OCI-LY3 (cell line): ENCODE results near the gene ESYT2.
"Not testable (repeated sequence)": the region's sequence is repeated elsewhere in the genome, so short reads cannot be mapped to it uniquely, and the experiment has no call there.

ENCODE experiments used
- H2AFZ ChIP-seq: fragments of 200-600, 300-600 bp; shearing (Covaris generic); 2 replicates; pipeline ENCODE4 v1.6.0; 2014; ENCODE audit warnings: antibody characterized with exemption, low read depth, low read length
- H3K27ac ChIP-seq: fragments of 200-600, 300-600 bp; sonication (generic); 2 replicates; pipeline ENCODE4 v1.5.1; 2014; ENCODE audit warnings: mild to moderate bottlenecking, low read length, moderate library complexity, mixed read lengths
- H3K27me3 ChIP-seq: fragments of 200-600, 300-600 bp; sonication (generic); 2 replicates; pipeline ENCODE4 v1.6.1; 2014; ENCODE audit warnings: low read depth, low read length, mixed read lengths
- H3K36me3 ChIP-seq: fragments of 200-600, 300-600 bp; sonication (generic); replicated peaks from 2 replicates; pipeline ENCODE3; 2014; ENCODE audit warnings: low read depth, low read length, mixed read lengths
- H3K4me1 ChIP-seq: fragments of 300-600, 200-600 bp; sonication (generic); 2 replicates; pipeline ENCODE4 v1.6.1; 2014; ENCODE audit warnings: low read length, mixed read lengths
- H3K4me2 ChIP-seq: fragments of 200-600, 300-600 bp; sonication (generic); 2 replicates; pipeline ENCODE4 v1.6.1; 2014; ENCODE audit warnings: low read length, mixed read lengths
- H3K4me3 ChIP-seq: fragments of 300-600, 200-600 bp; sonication (generic); 2 replicates; pipeline ENCODE4 v1.5.1; 2014; ENCODE audit warnings: antibody characterized with exemption, mild to moderate bottlenecking, low read length, moderate library complexity
- H3K79me2 ChIP-seq: fragments of 300-600, 200-600 bp; shearing (Covaris generic); 2 replicates; pipeline ENCODE4 v1.6.1; 2014; ENCODE audit warnings: mild to moderate bottlenecking, low read length, mixed read lengths
- H3K9ac ChIP-seq: fragments of 300-600, 200-600 bp; shearing (Covaris generic); 2 replicates; pipeline ENCODE4 v1.6.0; 2014; ENCODE audit warnings: mild to moderate bottlenecking, low read length, moderate library complexity
- H3K9me3 ChIP-seq: fragments of 200-600, 300-600 bp; shearing (Covaris generic); 2 replicates; pipeline ENCODE4 v1.6.1; 2014; ENCODE audit warnings: low read length, mixed read lengths; ENCODE audit not compliant: insufficient read depth
- H4K20me1 ChIP-seq: fragments of 200-600, 300-600 bp; sonication (generic); 2 replicates; pipeline ENCODE4 v1.6.1; 2016; ENCODE audit warnings: low read length, mixed read lengths; ENCODE audit not compliant: insufficient read depth
- EZH2phosphoT487 ChIP-seq: fragments of 200-600 bp; shearing (Covaris generic); IDR thresholded peaks from 2 replicates; pipeline ENCODE4 v1.6.1; 2018; ENCODE audit warnings: antibody characterized with exemption, mixed run types, low read depth
- TF ChIP-seq, protein P1 (sequence below): fragments of 200-600, 300-600 bp; sonication (generic); IDR thresholded peaks from 2 replicates; pipeline ENCODE4 v1.5.1; 2014; ENCODE audit warnings: antibody characterized with exemption, low read length, low read depth

ESYT2 gene

GRCh38 chr7:158842486-158842885 lies 13.2 kb upstream of the ESYT2 start:
- Histone ChIP-seq H3K4me2 (no peak overlapping the region), H3K4me1 (peaks cover 8% of the 10 kb centered on the region), H4K20me1 (no peaks in the 10 kb centered on the region), H3K4me3 (no peak overlapping the region), H3K27me3 (peaks cover 3% of the 10 kb centered on the region; the same call in 1 of the 2 replicates), H3K79me2 (no peaks in the 10 kb centered on the region), H3K9ac (no peak overlapping the region), H3K36me3 (no peaks in the 10 kb centered on the region), H2AFZ (no peak overlapping the region), H3K9me3 (0 out of 2 replicates have a peak, but pooled peaks cover 4% of the 10 kb centered on the region), H3K27ac (no peak overlapping the region)
- TF ChIP-seq EZH2phosphoT487, result no peak
- TF ChIP-seq, protein P1, sequence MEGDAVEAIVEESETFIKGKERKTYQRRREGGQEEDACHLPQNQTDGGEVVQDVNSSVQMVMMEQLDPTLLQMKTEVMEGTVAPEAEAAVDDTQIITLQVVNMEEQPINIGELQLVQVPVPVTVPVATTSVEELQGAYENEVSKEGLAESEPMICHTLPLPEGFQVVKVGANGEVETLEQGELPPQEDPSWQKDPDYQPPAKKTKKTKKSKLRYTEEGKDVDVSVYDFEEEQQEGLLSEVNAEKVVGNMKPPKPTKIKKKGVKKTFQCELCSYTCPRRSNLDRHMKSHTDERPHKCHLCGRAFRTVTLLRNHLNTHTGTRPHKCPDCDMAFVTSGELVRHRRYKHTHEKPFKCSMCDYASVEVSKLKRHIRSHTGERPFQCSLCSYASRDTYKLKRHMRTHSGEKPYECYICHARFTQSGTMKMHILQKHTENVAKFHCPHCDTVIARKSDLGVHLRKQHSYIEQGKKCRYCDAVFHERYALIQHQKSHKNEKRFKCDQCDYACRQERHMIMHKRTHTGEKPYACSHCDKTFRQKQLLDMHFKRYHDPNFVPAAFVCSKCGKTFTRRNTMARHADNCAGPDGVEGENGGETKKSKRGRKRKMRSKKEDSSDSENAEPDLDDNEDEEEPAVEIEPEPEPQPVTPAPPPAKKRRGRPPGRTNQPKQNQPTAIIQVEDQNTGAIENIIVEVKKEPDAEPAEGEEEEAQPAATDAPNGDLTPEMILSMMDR, result no peak

DNA sequence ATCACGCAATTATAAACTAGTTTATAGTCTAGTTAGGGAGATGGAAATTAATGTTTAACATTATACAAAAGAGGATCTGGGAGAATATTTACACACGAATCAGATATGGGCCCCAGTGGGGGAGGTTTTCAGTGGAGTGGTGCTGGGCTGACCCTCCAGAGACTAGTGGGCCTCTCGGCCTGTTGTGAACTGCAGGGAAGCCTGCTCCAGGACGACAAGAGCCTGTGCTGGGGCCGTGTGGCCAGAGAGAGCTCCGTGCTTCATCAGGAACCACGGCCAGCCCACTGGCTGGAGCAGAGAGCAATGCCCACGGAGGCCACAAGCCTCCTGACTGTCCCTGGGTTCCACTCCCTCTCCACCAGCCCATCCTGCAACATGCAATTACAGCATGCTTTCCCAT lies 11.3 kb upstream of the ESYT2 start:
- H3K4me2 ChIP-seq, result no peak overlapping the region
- H3K27me3 ChIP-seq, result peaks cover 3% of the 10 kb centered on the region; the same call in 1 of the 2 replicates
- H2AFZ ChIP-seq, result no peak overlapping the region
- H3K27ac ChIP-seq, result no peak overlapping the region
- H4K20me1 ChIP-seq, result no peaks in the 10 kb centered on the region
- peaks cover 8% of the 10 kb centered on the region for H3K4me1 ChIP-seq
- no peak overlapping the region for H3K9ac ChIP-seq
- H3K9me3 ChIP-seq, result no peaks in the 10 kb centered on the region
- no peak overlapping the region for H3K4me3 ChIP-seq
- H3K36me3 ChIP-seq, result no peaks in the 10 kb centered on the region
- no peaks in the 10 kb centered on the region for H3K79me2 ChIP-seq
- TF ChIP-seq, protein P1, result no peak

- not testable (repeated sequence) for H3K4me2 ChIP-seq, H4K20me1 ChIP-seq, H3K36me3 ChIP-seq, H3K79me2 ChIP-seq, H3K4me3 ChIP-seq, H2AFZ ChIP-seq, H3K9ac ChIP-seq, H3K9me3 ChIP-seq, H3K27me3 ChIP-seq, H3K27ac ChIP-seq
- peaks cover 18% of the 10 kb centered on the region for H3K4me1 ChIP-seq
Observed at GRCh38 chr7:158839177-158839576, 9.9 kb upstream of the ESYT2 start.

DNA sequence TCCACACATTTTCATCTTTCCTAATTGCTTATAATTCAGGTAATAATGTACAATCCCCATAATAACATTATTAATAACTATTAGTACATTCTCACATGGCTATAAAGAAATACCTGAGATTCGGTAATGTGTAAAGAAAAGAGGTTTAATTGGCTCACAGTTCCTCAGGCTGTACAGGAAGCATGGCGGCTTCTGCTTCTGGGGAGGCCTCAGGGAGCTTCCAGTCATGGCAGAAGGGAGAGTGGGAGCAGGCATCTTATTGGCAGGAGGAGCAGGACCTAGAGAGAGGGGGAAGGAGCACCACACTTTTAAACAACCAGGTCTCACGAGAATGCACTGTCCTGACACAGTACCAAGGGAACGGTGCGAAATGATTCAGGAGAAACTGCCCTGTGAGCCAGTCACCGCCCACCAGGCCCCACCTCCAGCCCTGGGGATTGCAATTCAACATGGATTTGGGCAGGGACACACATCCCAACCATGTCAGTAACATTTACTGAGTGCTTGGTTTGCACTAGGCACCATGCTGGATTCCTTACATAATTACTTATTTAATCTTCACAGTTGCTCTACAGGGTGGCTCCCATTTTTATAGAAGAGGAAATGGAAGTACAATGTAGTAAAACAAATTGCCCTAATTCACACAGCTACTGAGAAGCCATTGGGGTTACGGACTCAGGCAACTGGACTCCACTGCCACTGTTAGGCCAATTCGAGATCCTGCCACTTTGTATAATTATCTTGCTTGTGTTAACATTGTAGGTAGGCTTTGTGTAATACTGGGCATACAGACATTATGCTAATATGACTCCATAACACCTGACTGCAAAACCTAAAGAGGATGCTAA lies 8.7 kb upstream of the ESYT2 start:
- Histone ChIP-seq H3K9ac (no peak overlapping the region), H3K79me2 (no peaks in the 10 kb centered on the region), H3K9me3 (no peaks in the 10 kb centered on the region), H3K27me3 (peaks cover 3% of the 10 kb centered on the region; the same call in 1 of the 2 replicates), H3K36me3 (no peaks in the 10 kb centered on the region), H3K4me1 (peaks cover 18% of the 10 kb centered on the region), H2AFZ (no peak overlapping the region), H4K20me1 (no peaks in the 10 kb centered on the region), H3K4me2 (no peak overlapping the region), H3K27ac (no peak overlapping the region), H3K4me3 (no peak overlapping the region)
- no peak for TF ChIP-seq EZH2phosphoT487
- TF ChIP-seq, protein P1, result no peak
